Stomach (tissue), 4 donors: ENCODE data around the gene NELFCD.

Experiments used
- POLR2A ChIP-seq, 4 donors: fragments of 450-650 bp; IDR thresholded peaks; one replicate each; pipeline ENCODE4 v1.6.1; 2016; ENCODE audit warnings: antibody characterized with exemption in 4 of 4, control low read depth in 2 of 4, mild to moderate bottlenecking in 1 of 4, moderate library complexity in 1 of 4
- POLR2AphosphoS5 ChIP-seq, 3 donors: sonication (generic); formaldehyde crosslinking; IDR thresholded peaks; one replicate each; pipeline ENCODE4 v1.6.1; 2016; ENCODE audit warnings: antibody characterized with exemption in 3 of 3
- TF ChIP-seq, protein P1 (sequence below), 7 experiments: fragments of 450-650 bp in 4 of 7; fragments of 200-600 bp in 3 of 7; sonication (generic) in 3 of 7; IDR thresholded peaks; one replicate each; pipeline ENCODE4 v1.5.1; 2016 to 2019; ENCODE audit warnings: antibody characterized with exemption in 7 of 7, control low read depth in 2 of 7, mild to moderate bottlenecking in 1 of 7

DNA sequence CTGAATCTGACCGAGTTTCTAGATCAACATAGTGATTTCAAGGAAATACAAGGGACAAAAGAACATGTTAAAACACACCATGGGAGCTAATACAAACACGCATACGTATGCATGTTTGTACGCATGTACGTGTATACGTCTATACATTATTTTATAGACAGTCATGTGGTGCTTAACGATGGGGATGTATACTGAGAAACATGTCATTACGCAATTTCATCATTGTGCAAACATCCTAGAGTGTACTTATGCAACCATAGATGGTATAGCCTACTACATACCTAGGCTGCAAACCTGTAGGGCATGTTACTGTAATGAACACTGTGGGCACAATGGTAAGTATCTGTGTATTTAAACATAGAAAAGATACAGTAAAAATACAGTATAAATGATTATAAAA, 25.0 kb upstream of the NELFCD start:
- TF ChIP-seq, protein P1, sequence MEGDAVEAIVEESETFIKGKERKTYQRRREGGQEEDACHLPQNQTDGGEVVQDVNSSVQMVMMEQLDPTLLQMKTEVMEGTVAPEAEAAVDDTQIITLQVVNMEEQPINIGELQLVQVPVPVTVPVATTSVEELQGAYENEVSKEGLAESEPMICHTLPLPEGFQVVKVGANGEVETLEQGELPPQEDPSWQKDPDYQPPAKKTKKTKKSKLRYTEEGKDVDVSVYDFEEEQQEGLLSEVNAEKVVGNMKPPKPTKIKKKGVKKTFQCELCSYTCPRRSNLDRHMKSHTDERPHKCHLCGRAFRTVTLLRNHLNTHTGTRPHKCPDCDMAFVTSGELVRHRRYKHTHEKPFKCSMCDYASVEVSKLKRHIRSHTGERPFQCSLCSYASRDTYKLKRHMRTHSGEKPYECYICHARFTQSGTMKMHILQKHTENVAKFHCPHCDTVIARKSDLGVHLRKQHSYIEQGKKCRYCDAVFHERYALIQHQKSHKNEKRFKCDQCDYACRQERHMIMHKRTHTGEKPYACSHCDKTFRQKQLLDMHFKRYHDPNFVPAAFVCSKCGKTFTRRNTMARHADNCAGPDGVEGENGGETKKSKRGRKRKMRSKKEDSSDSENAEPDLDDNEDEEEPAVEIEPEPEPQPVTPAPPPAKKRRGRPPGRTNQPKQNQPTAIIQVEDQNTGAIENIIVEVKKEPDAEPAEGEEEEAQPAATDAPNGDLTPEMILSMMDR (IDR thresholded peaks at IDR 0.05) = no peak
- TF ChIP-seq POLR2AphosphoS5 (IDR thresholded peaks at IDR 0.05) (no peak), POLR2A (IDR thresholded peaks at IDR 0.05) (no peak)
